Fibroblast of villous mesenchyme (primary cell): ENCODE data around the gene ISG20. TPM values are rescaled to one million over a fixed set of nuclear protein-coding genes. Genes with fewer than 3 reads are reported as not detected.
"Not testable (repeated sequence)": the region's sequence is repeated elsewhere in the genome, so short reads cannot be mapped to it uniquely, and the experiment has no call there.

Experiments used
- DNase-seq: peaks from one replicate; pipeline ENCODE4 v3.0.0-alpha.2; 2010; ENCODE audit warnings: low read depth
- H3K4me3 ChIP-seq: 2 replicates; pipeline ENCODE4 v1.5.1; 2011; ENCODE audit warnings: low read depth, mild to moderate bottlenecking, low read length
- total RNA-seq: library from RNA; depleted of rRNA; stranded (reverse); fragments of >200 nt; gene quantifications from 2 replicates; pipeline ENCODE4 v1.2.3, GENCODE V29; 2012
- TF ChIP-seq, protein P1 (sequence below): IDR thresholded peaks from 2 replicates; pipeline ENCODE4 v1.5.1; 2012; ENCODE audit warnings: low read depth, mild to moderate bottlenecking, low read length; ENCODE audit not compliant: insufficient read depth

ISG20 gene
- total RNA-seq, 1 donor = 3.0 TPM

DNA sequence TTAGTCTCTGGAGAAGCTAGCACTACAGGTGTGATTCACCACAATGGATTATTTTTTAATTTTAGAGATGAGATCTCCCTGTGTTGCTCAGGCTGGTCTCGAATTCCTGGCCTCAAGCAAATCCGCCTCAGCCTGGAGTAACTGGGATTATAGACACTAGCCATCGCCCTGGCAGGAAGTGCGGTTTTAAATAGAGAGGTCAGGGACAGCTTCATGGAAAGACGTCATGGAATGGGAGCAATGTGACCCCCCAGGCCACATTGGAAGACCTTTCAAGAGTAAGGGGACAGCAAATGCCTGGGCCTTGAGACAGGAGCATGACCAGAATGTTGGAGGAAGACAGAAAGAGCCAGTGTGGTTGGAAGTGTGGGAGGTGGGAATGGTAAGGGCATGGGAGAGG is 2.2 kb upstream of the ISG20 start:
- H3K4me3 ChIP-seq = no peak overlapping the region
- TF ChIP-seq, protein P1, sequence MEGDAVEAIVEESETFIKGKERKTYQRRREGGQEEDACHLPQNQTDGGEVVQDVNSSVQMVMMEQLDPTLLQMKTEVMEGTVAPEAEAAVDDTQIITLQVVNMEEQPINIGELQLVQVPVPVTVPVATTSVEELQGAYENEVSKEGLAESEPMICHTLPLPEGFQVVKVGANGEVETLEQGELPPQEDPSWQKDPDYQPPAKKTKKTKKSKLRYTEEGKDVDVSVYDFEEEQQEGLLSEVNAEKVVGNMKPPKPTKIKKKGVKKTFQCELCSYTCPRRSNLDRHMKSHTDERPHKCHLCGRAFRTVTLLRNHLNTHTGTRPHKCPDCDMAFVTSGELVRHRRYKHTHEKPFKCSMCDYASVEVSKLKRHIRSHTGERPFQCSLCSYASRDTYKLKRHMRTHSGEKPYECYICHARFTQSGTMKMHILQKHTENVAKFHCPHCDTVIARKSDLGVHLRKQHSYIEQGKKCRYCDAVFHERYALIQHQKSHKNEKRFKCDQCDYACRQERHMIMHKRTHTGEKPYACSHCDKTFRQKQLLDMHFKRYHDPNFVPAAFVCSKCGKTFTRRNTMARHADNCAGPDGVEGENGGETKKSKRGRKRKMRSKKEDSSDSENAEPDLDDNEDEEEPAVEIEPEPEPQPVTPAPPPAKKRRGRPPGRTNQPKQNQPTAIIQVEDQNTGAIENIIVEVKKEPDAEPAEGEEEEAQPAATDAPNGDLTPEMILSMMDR = no peak
- DNase-seq = peak; percentile 65

DNA sequence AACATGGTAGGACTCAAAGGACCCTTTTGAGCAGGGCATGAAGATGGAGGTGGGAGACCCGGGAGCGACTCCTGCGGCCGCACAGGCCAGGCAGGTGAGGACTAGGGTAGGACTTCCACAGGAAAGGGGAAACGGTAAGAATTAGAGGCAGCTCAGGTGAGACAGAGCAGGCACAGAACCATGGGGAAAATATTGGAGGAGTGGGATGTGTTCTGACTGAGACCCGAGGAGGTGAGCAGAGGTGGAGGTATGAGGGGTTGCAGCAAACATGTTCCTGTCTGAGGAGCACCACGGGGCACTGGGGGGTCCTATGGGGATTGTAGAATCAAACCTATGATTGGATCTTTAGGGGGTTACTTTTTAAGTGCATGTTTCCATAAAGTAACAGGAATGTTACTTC is 1.4 kb upstream of the ISG20 start:
- no peak for DNase-seq
- TF ChIP-seq, protein P1 = no peak
- no peak overlapping the region for H3K4me3 ChIP-seq

DNA sequence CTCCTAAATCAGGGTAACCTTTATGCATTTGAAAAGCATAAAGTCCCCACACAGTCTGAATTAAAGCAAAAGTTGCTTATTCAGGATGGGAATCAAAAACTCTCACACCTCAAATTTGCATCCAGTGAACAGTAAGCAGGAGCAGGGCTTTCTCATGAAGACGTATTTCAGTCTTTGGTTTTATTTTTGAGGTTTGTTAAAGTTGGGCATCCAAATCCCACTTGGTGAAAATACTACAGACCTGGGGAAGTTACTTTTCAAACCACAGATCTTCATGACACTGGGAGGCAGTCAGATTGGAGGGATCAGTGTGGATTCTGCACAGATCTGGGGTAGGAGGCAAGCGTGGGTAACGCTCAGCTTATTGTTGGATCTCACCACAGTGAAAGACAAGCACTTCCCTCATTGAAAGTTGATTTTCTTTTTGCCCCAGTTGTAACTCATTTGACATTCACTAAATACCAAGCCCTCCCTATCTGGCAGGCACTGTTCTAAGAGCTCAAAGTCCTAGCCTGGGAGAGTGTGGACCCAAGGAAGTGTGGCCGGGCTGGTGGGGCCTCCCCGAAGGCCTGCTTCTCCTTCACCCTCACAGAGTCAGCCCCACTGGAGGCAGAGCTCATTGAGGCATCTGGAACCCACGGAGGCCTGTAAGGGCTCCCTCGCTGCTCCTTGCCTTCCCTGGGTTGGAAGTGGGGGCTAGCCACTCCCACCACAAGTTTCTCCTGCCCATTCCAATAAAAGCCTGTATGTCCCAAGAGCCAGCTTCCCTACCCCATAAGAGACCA is 783 bp upstream of the ISG20 start:
- TF ChIP-seq, protein P1 = no peak
- peak overlapping the region; percentile 56 for H3K4me3 ChIP-seq
- DNase-seq = no peak

DNA sequence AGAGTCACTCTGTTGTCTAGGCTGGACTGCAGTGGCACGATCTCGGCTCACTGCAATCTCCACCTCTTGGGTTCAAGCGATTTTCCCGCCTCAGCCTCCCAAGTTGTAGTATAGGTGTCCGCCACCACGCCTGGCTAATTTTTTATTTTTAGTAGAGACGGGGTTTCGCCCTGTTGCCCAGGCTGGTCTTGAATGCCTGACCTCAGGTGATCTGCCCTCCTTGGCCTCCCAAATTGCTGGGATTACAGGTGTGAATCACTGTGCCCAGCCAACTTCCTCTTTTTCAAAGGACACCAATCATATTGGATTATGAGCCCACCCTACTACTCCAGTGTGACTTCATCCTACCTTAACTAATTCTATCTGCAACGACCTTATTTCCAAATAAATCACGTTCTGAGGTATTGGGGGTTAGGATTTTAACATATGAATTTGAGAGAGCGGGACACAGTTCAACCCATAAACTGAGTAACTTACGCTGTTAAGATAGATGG is 3.2 kb downstream of the ISG20 start:
- no peak for DNase-seq
- TF ChIP-seq, protein P1 = no peak
- H3K4me3 ChIP-seq = no peak overlapping the region

DNA sequence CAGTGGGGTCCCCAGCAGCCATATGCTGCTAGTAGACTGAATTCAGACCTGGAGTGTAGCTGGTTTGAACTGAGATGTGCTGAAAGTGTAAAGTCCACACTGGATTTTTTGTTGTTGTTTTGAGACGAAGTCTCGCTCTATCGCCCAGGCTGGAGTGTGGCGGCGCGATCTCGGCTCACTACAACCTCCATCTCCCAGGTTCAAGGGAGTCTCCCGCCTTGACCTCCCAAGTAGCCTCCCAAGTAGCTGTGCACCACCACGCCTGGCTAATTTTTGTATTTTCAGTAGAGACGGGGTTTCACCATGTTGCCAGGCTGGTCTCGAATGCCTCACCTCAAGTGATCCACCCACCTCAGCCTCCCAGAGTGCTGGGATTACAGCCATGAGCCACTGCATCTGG is 3.7 kb downstream of the ISG20 start:
- not testable (repeated sequence) for H3K4me3 ChIP-seq, DNase-seq

DNA sequence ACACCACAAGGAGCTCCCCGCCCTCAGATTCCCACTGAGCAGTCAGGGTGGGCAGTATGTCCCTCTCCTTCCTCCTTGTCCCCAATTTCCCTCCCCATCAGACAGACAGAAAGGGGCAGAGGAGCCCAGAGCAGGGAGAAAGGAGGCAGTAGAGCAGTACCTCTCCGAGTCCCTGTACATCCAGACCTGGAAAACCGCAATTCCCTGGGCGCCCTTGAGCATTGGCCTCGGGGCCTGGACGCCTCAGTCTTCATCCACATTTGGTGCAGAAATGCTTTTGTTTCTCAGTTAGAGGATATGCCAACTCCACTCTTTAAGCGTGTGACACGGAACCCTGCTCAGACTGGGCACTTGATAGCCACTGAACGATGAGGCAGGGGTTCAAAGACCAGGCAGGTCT is 5.9 kb downstream of the ISG20 start:
- DNase-seq = no peak
- no peak overlapping the region for H3K4me3 ChIP-seq
- TF ChIP-seq, protein P1 = no peak

DNA sequence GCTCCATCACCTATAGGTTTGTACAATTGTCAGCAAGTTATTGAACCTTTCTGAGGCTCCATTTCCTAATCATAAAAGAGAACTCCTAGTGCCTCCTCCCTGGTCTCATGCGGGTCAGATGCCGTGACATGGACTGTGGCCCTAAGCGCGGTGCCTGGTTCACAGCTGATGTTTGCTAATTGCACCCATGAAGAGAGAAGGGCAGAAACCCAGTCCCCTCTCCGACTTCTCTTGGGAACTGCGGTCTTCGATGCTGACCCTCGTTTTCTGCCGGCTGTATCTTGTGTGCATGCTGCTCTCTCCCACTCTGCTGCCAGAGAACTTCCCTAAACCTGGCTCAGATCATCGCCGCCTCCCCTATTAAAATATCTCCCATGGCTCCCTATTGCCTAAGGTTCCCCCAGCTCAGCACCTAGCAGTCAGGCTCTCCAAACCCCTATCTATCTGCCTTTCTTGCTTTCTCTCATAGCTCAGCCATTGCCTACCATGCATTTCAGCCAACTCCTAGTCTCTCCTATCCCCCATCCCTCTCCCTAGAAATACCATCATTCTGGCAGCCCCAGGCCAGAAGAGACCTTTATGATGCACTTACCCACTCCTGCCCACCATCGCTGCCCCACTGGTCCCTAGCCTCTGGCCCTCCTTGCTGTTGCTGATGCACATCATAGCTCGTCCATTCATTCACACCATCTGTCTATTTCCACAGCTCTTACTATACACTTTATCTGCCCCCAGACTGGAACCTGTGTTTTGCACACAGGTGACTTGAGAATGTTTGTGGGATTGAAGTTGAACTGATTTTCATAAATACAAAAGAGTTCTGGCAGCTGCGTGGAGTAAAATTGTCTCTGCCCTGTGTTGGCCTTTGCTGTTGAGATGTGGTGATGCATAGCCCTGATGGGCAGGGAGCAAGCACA is 6.6 kb downstream of the ISG20 start:
- TF ChIP-seq, protein P1 = no peak
- DNase-seq = no peak
- no peak overlapping the region for H3K4me3 ChIP-seq
